Adrenal gland (tissue), 12 donors: ENCODE results near the gene GTPBP2. TPM values are rescaled to one million over a fixed set of nuclear protein-coding genes. Genes with fewer than 3 reads are reported as not detected.
"Not testable (repeated sequence)": the region's sequence is repeated elsewhere in the genome, so short reads cannot be mapped to it uniquely, and the experiment has no call there.

Experiments
- DNase-seq, 7 donors: peaks; one replicate each; pipeline ENCODE4 v3.0.0-alpha.2; 2019 to 2020
- H3K27ac ChIP-seq, 5 donors: fragments of 200-600 bp; sonication (generic) in 4 of 5; 1 replicate in 3 of 5; 2 replicates in 2 of 5; pipeline versions ENCODE4 v1.5.1 to v1.8.0; 2016 to 2020; ENCODE audit warnings: mild to moderate bottlenecking in 1 of 5
- H3K27me3 ChIP-seq: fragments of 200-600 bp; 2 replicates; pipeline ENCODE4 v1.8.0; 2021
- H3K36me3 ChIP-seq, 2 donors: fragments of 200-600 bp; replicated peaks in 1 of 2; 1 replicate in 1 of 2; 2 replicates in 1 of 2; pipeline versions ENCODE4 v1.5.1 to v1.8.0; 2018 to 2022
- H3K4me1 ChIP-seq, 2 donors: fragments of 200-600 bp; replicated peaks in 1 of 2; 1 replicate in 1 of 2; 2 replicates in 1 of 2; pipeline versions ENCODE4 v1.5.1 to v1.8.0; 2018 to 2021
- H3K4me3 ChIP-seq, 4 donors: fragments of 200-600 bp; sonication (generic) in 3 of 4; one replicate each; pipeline ENCODE4 v1.5.1; 2016 to 2018
- H3K9me3 ChIP-seq, 3 donors: fragments of 200-600 bp; sonication (generic) in 1 of 3; replicated peaks in 1 of 3; 1 replicate in 2 of 3; 2 replicates in 1 of 3; pipeline versions ENCODE4 v1.5.1 to v1.8.0; 2016 to 2021
- CTCF ChIP-seq, 6 experiments: fragments of 450-650 bp in 4 of 6; fragments of 200-600 bp in 2 of 6; sonication (generic) in 1 of 6; IDR thresholded peaks; 1 replicate in 5 of 6; 2 replicates in 1 of 6; pipeline versions ENCODE4 v1.5.1 to v1.8.0; 2016 to 2021; ENCODE audit warnings: antibody characterized with exemption in 6 of 6, mild to moderate bottlenecking in 2 of 6, moderate library complexity in 1 of 6
- POLR2A ChIP-seq, 2 donors: fragments of 450-650 bp; IDR thresholded peaks; one replicate each; pipeline ENCODE4 v1.6.1; 2017; ENCODE audit warnings: antibody characterized with exemption in 2 of 2, mild to moderate bottlenecking in 2 of 2, moderate library complexity in 1 of 2
- WGBS, 4 donors: extraction: QIAGEN DNeasy Blood & Tissue Kit in 2 of 4; methylation state at CpG; one replicate each; pipeline versions ENCODE4 v1.1.5 to v1.1.7; 2013 to 2017; 5-methylcytosine and 5-hydroxymethylcytosine counted together
- intact Hi-C, 2 donors: fragments of 100-400 bp; cut with DNase I; formaldehyde crosslinking; loops; one replicate each; pipeline versions ENCODE4 v1.14.1 to v1.15.0; 2022 to 2023
- polyA plus RNA-seq, 3 donors: library from polyadenylated mRNA; stranded (reverse); fragments of 200-250 nt in 2 of 3; fragments of 350-450 nt in 1 of 3; fragmentation: Illumina TruSeq in 1 of 3; extraction: RNeasy Lipid Tissue Mini Kit (QIAGEN cat#74804) in 1 of 3; gene quantifications; one replicate each; pipeline ENCODE4 v1.2.3, GENCODE V29; 2013 to 2014
- total RNA-seq, 9 donors: library from RNA; depleted of rRNA in 4 of 9; stranded (reverse); fragments of >200 nt in 4 of 9; fragments of 120-200 nt in 1 of 9; fragmentation: NEBNext Ultra II Directional in 1 of 9; extraction: Animal tissue kit (Norgen Biotek cat#: 25700) in 1 of 9; gene quantifications; one replicate each; pipeline versions ENCODE4 v1.1.0 to v1.2.4, GENCODE V29; 2013 to 2023
- donor health status: healthy with polysubstance abuse.
- donor health status: Bipolar disorder and iron deficiency.
- donor health status: DM: yes; HTN: yes; CAD: no.
- donor health status: DM: no; HTN: no; CAD: no.
- donor health status: DM: no; HTN: no; CAD: no.
- donor health status: DM: yes; HTN: yes; CAD: no.

The GTPBP2 gene
- total and polyA plus RNA-seq, 12 donors: 16.5 to 73.5 (median 43.5) TPM

- TF ChIP-seq POLR2A (IDR thresholded peaks at IDR 0.05) (no peak), CTCF (IDR thresholded peaks at IDR 0.05) (no peak)
- H3K4me1 ChIP-seq: no peaks in the 10 kb centered on the region
- H3K9me3 ChIP-seq: no peaks in the 10 kb centered on the region
- H3K4me3 ChIP-seq: no peak overlapping the region
- H3K27me3 ChIP-seq: no peaks in the 10 kb centered on the region
- intact Hi-C loops: no loop called here
- 87 to 93% (median 89%) methylated on average over 2 of the region's 2 CpGs for WGBS, 4 donors
- H3K36me3 ChIP-seq: peaks cover 0 to 27% of the 10 kb centered on the region in 2 donors
- no peak overlapping the region for H3K27ac ChIP-seq
- no peak for DNase-seq
Measured at GRCh38 chr6:43606019-43606418, 23.0 kb downstream of the GTPBP2 start.

- H3K36me3 ChIP-seq: peaks cover 0 to 18% of the 10 kb centered on the region in 2 donors
- DNase-seq: no peak
- intact Hi-C loops: no loop called here
Measured at GRCh38 chr6:43604174-43604573, 24.9 kb downstream of the GTPBP2 start.

GRCh38 chr6:43600595-43600994 lies 28.5 kb downstream of the GTPBP2 start:
- DNase-seq: no peak
- TF ChIP-seq POLR2A (IDR thresholded peaks at IDR 0.05) (no peak), CTCF (IDR thresholded peaks at IDR 0.05) (no peak)
- Histone ChIP-seq H3K36me3 (peaks cover 0 to 26% of the 10 kb centered on the region in 2 donors), H3K27ac (no peak overlapping the region), H3K9me3 (no peaks in the 10 kb centered on the region), H3K4me3 (no peak overlapping the region), H3K27me3 (no peaks in the 10 kb centered on the region), H3K4me1 (no peaks in the 10 kb centered on the region)
- intact Hi-C loops: no loop called here
- 94 to 100% (median 98%) methylated on average over 2 of the region's 2 CpGs for WGBS, 4 donors

More at GRCh38 chr6:43604174-43604573, 24.9 kb downstream of the GTPBP2 start:
- Histone ChIP-seq H3K27me3 (no peaks in the 10 kb centered on the region), H3K4me1 (no peaks in the 10 kb centered on the region), H3K9me3 (no peaks in the 10 kb centered on the region), H3K4me3 (no peak overlapping the region), H3K27ac (no peak overlapping the region)
- 90 to 96% (median 94%) methylated on average over 2 of the region's 2 CpGs for WGBS, 4 donors
- TF ChIP-seq POLR2A (IDR thresholded peaks at IDR 0.05): no peak
- no peak for TF ChIP-seq CTCF (IDR thresholded peaks at IDR 0.05)

GRCh38 chr6:43593938-43594337 lies 35.1 kb downstream of the GTPBP2 start:
- no peak for DNase-seq
- peaks cover 0 to 19% of the 10 kb centered on the region in 2 donors for H3K36me3 ChIP-seq
- H3K4me3 ChIP-seq: no peak overlapping the region
- H3K4me1 ChIP-seq: no peaks in the 10 kb centered on the region
- TF ChIP-seq CTCF (IDR thresholded peaks at IDR 0.05) (no peak), POLR2A (IDR thresholded peaks at IDR 0.05) (no peak)
- H3K27ac ChIP-seq: no peak overlapping the region
- H3K9me3 ChIP-seq: no peaks in the 10 kb centered on the region
- intact Hi-C loops: no loop called here
- 62 to 81% (median 70%) methylated on average over 1 of the region's 1 CpG for WGBS, 4 donors
- H3K27me3 ChIP-seq: no peaks in the 10 kb centered on the region

GRCh38 chr6:43589564-43589963 lies 39.5 kb downstream of the GTPBP2 start:
- H3K9me3 ChIP-seq, H3K27me3 ChIP-seq, H3K4me3 ChIP-seq, H3K27ac ChIP-seq, intact Hi-C loops, DNase-seq, H3K4me1 ChIP-seq: not testable (repeated sequence)
- WGBS, 4 donors: 92 to 97% (median 94%) methylated on average over 1 of the region's 1 CpG
- peaks cover 0 to 42% of the 10 kb centered on the region in 2 donors for H3K36me3 ChIP-seq
